ENCODE measurements around the gene ZBTB12. TPM values are rescaled to one million over a fixed set of nuclear protein-coding genes. Genes with fewer than 3 reads are reported as not detected.

The ZBTB12 gene
- total and polyA plus RNA-seq, 2 of the 13 experiments (the other 11 are each of a cell fraction or from before 2014, with no cell fraction given): 4.8 to 6.0 TPM

DNA sequence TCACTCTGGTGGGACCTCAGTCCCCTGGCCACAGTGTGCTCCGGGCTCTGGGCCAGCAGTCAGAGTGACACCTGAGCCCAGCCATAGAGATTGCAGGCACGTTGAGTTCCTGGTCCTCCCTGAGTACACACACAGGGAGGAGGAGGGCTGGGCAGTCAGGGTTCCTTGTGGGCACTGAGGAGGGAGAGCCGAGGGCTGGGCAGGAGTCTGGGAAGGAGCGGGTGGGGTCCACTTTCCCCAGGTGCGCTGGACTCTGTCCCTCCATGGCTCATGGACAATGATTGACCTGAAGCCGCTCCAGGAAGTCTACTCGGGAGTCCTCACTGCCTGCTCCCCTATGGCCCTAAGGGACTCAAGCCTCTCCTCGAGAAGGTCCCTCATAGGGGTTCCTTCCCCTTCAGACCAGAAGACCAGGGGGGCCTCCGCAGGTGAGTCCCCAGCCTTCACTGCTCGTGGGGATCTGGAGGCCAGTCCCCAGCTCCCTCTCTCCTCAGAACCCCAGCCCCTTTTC, 24.2 kb downstream of the ZBTB12 start (continued):
- TF ChIP-seq KLF11 (CRISPR knock-in tag; IDR thresholded peaks at IDR 0.05): no peak
- TF ChIP-seq ZNF235 (CRISPR knock-in tag; IDR thresholded peaks at IDR 0.05; ENCODE audit: borderline replicate concordance): no peak
- TF ChIP-seq LBX2 (CRISPR knock-in tag; IDR thresholded peaks at IDR 0.05; ENCODE audit: borderline replicate concordance): no peak
- no peak for TF ChIP-seq ZNF724P (CRISPR knock-in tag; IDR thresholded peaks at IDR 0.05; ENCODE audit: borderline replicate concordance)
- TF ChIP-seq PBX2 (CRISPR knock-in tag; IDR thresholded peaks at IDR 0.05): peak; percentile 87
- TF ChIP-seq, protein P1, sequence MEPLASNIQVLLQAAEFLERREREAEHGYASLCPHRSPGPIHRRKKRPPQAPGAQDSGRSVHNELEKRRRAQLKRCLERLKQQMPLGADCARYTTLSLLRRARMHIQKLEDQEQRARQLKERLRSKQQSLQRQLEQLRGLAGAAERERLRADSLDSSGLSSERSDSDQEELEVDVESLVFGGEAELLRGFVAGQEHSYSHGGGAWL (CRISPR knock-in tag; IDR thresholded peaks at IDR 0.05): 0 out of 2 replicates have a peak, but pooled peaks have one; percentile 12
- 0 out of 2 replicates have a peak, but pooled peaks have one; percentile 43 for TF ChIP-seq JUN (CRISPR knock-in tag; IDR thresholded peaks at IDR 0.05)
- TF ChIP-seq ZBTB10 (CRISPR knock-in tag; IDR thresholded peaks at IDR 0.05; ENCODE audit: borderline replicate concordance): no peak
- TF ChIP-seq HHEX (CRISPR knock-in tag; IDR thresholded peaks at IDR 0.05): no peak
- TF ChIP-seq MYC (CRISPR knock-in tag; IDR thresholded peaks at IDR 0.05; ENCODE audit: borderline replicate concordance): 0 out of 2 replicates have a peak, but pooled peaks have one; percentile 22
- TF ChIP-seq ZNF639 (CRISPR knock-in tag; conservative IDR thresholded peaks at IDR 0.05): no peak
- no peak for TF ChIP-seq SRSF1 (optimal IDR thresholded peaks at IDR 0.05; ENCODE audit: low read depth, low read length)
- TF ChIP-seq ZNF609 (CRISPR knock-in tag; IDR thresholded peaks at IDR 0.05; ENCODE audit: borderline replicate concordance): peak; percentile 63; the same call in 1 of the 2 replicates
- TF ChIP-seq, protein P2, sequence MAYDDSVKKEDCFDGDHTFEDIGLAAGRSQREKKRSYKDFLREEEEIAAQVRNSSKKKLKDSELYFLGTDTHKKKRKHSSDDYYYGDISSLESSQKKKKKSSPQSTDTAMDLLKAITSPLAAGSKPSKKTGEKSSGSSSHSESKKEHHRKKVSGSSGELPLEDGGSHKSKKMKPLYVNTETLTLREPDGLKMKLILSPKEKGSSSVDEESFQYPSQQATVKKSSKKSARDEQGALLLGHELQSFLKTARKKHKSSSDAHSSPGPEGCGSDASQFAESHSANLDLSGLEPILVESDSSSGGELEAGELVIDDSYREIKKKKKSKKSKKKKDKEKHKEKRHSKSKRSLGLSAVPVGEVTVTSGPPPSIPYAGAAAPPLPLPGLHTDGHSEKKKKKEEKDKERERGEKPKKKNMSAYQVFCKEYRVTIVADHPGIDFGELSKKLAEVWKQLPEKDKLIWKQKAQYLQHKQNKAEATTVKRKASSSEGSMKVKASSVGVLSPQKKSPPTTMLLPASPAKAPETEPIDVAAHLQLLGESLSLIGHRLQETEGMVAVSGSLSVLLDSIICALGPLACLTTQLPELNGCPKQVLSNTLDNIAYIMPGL (CRISPR knock-in tag; IDR thresholded peaks at IDR 0.05; ENCODE audit: borderline replicate concordance in 1 of 2, low read depth in 1 of 2): peak; percentile 45 to 65; a peak in 2 of 4 replicates

Measured in HepG2 (cell line).